Anterior cingulate cortex (tissue), 58 donors: ENCODE data around the gene NEXMIF.
"Not testable (repeated sequence)": the region's sequence is repeated elsewhere in the genome, so short reads cannot be mapped to it uniquely, and the experiment has no call there.

ENCODE experiments used
- DNase-seq, 58 donors: peaks; one replicate each; lab custom pipeline; 2025; lab: John Stamatoyannopoulos, UW

The NEXMIF gene

DNA sequence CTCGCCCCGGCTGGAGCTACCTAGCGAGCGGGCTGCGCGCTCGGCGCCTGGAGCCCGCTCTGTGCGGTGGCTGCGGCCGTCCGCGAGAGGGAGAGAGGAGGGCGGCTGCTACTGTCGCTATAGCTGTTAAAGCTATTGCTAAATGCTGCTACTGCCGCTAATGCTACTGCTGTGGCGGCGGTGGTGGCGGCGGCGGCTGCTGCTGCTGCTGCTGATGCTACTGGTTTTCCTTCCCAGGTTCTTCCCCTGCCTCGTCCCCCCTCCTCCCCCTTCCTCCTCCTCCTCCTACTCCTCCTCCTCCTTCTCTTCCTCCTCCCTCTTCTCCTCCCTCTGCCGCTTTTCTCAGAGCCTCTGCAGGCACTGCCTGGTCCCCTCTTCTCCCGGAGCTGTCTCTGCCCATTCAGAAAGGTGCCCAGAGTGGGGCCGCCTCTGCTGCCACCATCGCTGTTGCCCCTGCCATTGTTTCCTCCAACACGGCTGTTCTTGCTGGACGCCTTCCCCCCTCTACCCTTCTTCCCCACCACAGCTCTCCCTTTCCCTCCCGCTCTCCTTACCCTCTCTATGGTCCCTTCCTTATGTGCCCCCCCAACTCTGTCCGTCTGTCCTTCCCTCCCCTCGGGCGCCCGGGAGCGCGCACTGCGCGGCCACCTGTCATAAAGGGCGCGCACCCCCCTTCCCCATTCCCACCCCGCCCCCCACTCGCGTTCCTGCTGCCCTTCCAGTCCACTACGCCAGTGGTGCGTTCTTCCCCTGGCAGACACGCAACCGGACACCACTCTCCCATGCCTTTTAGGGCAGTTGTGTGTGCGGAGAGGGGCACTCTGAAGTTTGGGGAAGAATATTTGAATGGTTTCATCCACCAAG is at the start of gene NEXMIF:
Gene NEXMIF (minus strand): TSS at position 228 of the 864 bp plus-strand sequence.
- peak in 42 of 58 donors; percentile 0 to 57 (median 15) for DNase-seq

DNA sequence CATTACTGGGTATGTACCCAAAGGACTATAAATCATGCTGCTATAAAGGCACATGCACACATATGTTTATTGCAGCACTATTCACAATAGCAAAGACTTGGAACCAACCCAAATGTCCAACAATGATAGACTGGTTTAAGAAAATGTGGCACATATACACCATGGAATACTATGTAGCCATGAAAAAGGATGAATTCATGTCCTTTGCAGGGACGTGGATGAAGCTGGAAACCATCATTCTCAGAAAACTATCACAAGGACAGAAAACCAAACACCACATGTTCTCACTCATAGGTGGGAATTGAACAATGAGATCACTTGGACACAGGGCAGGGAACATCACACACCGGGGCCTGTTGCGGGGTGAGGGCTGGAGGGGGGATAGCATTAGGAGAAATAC is 36.7 kb upstream of the NEXMIF start:
- DNase-seq, result not testable (repeated sequence)

DNA sequence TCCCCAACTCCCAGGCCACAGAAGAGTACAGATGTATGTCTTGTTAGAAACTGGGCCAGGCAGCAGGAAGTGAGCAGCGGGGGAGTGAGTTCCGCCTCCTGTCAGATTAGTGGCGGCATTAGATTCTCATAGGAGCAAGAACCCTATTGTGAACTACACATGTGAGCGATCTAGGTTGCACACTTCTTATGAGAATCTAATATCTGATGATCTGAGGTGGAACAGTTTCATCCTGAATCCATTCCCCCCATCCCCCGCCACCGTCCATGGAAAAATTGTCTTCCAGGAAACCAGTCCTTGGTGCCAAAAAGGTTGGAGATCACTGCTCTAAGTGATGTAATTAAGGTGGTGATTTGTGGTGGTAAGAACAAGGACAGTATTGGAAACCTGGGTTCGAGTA is 24.5 kb upstream of the NEXMIF start:
- no peak for DNase-seq

DNA sequence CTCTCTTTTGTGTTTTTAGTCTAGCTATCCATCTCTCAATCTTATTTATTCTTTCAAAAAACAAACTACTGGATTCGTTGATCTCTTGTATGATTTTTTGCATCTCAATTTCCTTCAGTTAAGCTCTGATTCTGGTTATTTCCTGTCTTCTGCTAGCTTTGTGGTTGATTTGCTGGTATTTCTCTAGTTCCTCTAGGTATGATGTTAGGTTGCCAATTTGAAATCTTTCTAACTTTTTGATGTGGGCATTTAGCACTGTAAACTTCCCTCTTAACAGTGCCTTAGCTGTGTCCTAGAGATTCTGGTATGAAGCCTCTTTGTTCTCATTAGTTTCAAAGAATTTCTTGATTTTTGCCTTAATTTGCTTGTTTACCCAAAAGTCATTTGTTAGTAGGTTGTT is 15.2 kb upstream of the NEXMIF start:
- DNase-seq, result no peak

- no peak for DNase-seq
These were observed 6.0 kb upstream of the NEXMIF start for GRCh38 chrX:74931214-74931613.

DNA sequence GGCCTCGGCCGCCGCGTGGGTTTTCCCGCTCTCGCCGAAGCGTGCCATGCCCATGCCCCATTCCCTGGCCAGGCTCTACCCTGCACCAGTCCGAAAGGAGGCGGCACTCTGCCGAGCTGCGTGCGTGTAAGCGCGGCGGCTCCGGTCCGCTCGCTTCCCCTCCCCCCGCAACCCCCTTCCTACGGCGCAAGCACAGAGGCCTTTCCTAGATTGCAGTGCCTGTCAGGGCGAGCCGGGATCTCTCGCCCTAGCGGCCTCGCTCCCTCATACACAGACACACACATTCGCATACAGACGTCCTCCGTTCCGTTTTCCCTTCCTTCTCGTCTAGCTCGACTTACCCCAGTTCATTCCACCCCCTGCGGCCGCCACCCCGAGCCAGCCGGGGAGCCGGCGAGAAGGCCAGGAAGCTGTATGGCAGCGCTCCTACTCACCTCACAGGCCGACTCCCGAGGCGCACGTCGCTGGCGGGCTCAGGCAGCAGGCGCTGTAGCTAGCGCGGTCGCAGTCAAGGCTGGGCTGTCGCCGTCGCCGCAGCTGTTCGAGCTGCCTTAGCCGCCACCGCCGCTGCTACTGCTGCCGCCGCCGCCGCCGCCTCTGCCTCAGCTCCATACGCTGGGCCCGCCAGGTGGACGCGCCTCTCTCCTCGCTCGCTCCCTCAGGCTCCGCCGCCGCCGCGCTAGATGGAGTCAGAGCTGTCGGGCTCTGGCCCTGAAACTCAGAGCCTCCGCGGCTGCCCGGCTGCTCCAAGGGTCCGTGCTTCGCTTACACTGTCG is 615 bp downstream of the NEXMIF start:
- peak in 51 of 58 donors; percentile 1 to 64 (median 27) for DNase-seq

GRCh38 chrX:74923942-74924448 is 1.3 kb downstream of the NEXMIF start:
- peak in 33 of 58 donors; percentile 0 to 61 (median 6) for DNase-seq

DNA sequence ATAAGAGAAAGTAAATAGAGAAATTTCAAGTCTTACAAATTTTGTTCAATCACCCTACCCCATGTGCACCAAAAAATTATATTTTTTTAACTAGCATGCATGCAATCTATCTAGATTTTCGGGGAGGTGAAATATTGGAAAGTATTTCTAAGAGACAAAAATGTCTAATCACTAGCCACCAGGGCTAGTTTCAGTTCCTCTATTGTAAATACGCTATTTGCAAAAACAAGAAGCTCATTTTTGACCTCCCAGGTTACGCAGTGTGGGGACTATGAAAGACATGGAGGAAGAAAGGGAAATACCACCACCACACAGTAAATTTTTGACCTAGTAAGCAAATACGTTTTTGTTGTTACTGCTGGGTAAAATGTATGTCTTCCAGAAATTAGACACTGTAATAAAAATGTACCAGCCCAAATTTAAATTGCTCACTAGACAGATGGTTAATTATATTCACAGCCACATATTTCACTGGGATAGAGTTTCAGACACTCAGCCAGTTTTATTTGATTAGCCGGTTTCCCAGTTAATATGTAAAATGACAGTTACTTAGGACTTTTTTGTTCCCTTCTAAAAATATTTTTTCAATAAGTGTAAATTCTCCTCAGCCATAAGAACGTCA is 2.2 kb downstream of the NEXMIF start:
- no peak for DNase-seq

DNA sequence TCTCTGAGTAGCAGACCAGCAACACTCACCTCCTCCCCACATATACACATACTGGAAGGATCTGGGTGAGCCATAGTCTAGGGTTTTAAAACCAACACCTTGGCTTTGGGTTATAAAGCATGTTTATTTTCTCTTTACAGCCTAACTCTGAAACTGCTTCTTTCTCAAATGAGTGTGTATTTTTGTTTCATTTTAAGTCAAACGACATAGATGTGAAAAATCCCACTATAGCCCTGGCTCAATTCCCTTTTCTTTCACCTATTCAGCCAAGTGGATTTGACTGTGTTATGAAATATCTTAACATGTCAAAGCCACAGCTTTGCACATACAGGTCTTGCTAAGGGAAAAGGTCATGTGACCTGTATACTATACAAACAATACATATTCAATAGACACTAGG is 13.8 kb downstream of the NEXMIF start:
- DNase-seq, result no peak

DNA sequence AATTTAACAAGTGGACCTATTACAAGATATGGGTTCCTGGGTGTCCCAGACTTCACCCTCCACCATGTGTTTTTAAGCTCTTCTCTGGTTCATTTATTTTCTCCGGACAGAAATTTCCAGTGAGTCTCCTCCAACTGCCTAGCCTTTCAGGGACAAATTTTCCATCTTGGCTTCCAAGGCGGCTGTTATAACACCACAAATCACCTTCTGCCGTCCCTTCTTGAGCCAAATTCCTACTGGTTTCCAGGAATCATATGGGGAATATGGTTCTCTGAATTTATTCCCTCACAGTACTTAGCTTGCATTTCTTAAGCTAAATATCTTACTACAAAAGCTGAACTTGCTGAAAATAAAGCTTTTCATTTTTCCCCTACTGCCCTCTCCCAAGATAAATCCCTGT is 18.8 kb downstream of the NEXMIF start:
- DNase-seq, result no peak

GRCh38 chrX:74902806-74903205 is 22.4 kb downstream of the NEXMIF start:
- DNase-seq, result no peak

GRCh38 chrX:74892561-74892960 is 32.7 kb downstream of the NEXMIF start:
- DNase-seq, result no peak

GRCh38 chrX:74890676-74891430 is 34.4 kb downstream of the NEXMIF start:
- no peak for DNase-seq

- DNase-seq, result not testable (repeated sequence)
These were observed 42.9 kb downstream of the NEXMIF start for GRCh38 chrX:74882383-74882782.

GRCh38 chrX:74865725-74866124 is 59.5 kb downstream of the NEXMIF start:
- no peak for DNase-seq

- DNase-seq, result no peak
These were observed 72.0 kb downstream of the NEXMIF start for GRCh38 chrX:74853255-74853654.

DNA sequence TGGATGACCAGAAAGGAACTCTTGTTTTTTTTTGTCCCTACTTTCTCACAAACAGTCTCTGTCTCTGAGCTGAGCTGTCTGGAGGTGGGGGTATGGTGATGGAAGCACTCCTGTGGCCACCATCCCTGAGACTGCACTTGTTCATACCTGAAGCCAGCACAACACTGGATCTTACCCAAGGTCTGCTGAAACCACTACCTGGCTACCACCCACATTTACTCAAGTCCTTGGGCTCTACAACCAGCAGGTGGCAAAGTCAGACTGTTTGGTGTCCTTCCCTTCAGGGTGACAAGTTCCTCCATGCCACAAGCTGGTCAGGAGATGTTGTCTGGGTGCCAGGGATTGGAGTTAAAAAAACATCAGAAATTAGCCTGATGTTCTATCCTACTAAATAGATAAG is 89.7 kb downstream of the NEXMIF start:
- no peak for DNase-seq

- DNase-seq, result not testable (repeated sequence)
These were observed 105.5 kb downstream of the NEXMIF start for GRCh38 chrX:74819797-74820196.

GRCh38 chrX:74814681-74815080 is 110.6 kb downstream of the NEXMIF start:
- DNase-seq, result no peak

DNA sequence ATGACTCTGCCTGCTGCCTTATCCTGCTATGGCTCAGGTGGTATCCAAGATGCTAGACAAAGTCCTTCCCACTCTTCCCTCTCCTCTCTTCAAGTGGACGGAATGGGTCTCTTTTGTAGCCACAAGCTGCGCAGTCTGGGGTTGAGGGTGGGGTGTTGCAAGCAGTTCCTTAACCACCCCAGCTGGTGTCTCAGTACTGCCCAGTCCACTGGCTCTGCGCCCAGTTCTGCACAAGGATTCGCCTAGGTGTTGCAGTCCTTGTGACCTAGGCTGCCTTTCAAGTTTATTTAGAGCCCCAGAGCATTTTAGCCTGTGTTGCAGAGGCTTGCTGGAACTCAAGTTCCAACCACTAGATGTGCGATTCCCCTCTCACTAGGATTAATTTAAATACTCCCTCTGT is 120.7 kb downstream of the NEXMIF start:
- no peak for DNase-seq
